HG02763 (cell line): Measurements from ENCODE around the gene FSTL4.

Experiments used
- ATAC-seq: cut with Tn5 transposase; IDR thresholded peaks from one replicate; pipeline ENCODE4 v1.9.1; 2021; ENCODE audit warnings: mild to moderate bottlenecking, moderate library complexity; ENCODE audit not compliant: unreplicated experiment

Gene FSTL4

DNA sequence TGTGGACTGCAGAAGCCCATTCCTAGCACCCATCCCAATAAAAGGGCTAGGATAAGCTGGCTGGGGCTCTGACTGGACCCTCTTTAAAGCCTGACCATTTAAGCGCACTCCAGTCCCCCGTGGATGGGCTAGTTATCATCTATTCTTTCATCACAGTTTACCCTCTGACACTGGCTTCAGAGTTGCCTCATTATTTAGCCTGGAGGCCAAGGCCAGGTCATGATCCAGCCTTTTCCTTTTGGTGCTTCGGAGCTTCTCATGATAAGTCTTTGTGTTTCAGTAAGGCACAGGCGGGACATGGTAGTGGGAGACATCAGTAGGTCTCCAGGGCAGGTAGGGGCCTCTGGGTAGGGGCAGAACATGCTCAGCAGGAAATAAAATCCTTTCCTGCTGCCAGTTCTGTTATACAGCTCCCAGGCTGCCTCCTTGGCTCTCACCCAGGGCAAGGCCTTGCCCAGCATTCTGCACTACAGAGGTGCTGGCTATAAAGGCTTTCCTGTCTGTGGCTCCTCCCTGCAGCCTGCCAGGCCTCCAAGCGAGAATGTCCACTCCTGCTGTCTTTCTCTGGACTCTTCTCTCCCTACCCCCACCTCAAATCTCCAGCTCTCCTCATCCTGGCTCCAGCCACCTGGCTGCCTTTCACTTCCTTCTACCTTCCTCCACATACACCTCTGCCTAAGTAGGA lies 128.8 kb downstream of the FSTL4 start:
- no peak for ATAC-seq

DNA sequence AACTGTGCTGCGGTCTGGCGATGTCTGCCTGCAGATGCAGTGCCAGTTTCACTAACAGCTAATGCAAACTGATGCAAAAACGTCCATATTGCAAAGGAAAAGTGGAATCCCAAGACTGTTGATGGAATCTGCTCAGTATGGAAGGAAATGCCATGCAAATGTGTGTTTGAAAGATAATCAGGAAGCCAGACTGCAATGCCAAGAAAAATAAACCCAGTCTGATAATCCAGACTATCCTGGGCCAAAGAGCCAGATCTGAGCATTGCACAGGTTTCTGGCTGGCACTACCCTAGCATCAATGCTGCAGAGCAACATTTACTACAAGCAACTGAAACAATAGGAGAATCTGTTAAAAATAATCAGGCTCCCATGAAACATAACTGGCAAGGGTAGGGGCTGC lies 130.3 kb downstream of the FSTL4 start:
- no peak for ATAC-seq

DNA sequence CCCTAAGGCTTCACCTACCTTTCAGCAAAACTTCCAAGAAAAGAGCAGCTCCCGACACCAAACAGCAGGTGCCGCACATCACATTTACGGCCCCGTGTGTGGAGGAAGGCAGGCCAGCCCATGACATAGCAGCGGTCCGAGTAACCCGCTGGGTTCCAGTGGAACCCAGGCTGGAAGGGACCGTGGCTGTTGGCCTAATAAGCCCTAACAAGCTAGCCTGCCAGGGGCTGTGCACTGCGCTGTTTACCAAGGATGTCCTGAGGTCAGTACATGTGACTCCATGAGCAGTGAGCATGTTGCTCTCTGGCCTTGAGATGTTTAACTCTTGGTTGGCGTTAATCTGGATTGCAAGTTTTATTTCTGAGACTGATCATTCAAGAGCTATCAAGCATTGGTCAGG lies 131.5 kb downstream of the FSTL4 start:
- ATAC-seq = no peak

DNA sequence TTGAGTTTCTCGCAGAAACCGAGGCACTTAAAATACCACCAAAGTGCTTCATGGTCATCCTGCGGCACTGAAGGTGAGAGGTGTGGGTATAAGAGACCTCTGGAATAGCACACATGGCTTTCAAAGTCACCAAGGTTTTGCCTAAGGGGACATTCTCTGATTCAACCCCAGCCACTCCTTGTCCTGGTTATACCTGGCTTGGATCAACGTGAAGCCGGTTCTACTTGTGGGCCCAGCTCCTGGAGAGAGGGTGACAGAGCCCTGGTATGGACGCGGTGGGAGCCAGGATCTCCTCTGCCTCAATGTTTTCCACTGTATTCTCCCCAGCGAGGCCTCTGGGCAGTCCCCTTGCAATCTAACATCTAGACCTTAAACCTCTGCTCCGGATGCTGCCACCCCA lies 132.0 kb downstream of the FSTL4 start:
- ATAC-seq = no peak

DNA sequence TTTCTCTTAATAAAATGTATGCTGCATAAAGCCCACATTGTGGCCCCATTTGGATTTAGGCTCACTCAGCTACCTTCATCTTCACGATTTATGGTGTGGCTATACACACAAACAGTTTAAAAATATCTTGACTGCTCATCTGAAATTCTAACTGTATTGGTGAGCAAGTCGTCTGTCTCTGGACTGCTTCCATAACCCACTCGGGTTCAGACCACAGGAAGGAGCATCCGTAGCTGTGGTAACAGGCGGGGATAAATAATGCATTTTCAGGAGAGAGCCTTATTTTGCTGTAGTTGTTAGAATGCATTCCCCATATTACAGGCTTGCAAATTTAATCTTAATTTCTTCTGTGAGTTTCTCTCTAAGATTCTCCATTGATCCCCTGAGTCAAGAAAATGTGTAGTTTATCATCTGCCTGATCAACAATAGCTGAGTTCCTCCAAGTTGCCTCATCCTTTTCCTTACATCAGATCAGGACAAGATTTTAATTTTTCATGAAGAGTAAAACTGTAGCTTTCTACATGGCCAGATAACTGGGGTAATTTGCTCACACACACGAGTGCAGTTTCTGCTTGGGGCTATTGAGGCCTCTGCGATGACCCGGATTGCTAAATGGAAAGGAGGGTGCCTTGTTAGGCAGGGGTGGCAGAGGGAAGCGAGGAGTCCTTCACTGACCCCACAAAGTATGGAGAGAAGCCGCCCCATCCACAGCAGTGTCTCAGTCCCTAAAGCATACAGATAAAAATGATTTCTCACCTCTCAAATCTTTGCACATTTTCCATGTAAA lies 133.9 kb downstream of the FSTL4 start:
- no peak for ATAC-seq

DNA sequence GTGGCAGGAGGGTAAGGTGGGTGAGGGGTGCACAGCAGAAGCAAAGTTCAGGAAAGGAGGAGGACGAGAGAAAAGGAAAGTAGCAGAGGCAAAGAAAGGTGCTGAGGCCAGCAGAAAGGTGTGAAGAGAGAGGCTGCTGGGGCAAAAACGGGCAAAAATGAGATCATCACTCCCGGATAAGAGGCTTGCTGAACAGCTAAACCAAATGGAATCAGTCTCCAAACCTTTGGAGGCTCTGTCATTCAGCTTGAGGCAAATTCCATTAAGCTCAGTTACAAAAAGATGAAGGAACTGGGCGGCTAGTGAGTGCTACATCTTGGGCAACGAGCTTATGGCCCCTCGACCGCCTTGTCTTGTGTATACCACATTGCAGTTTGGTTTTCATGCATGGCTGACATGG lies 136.4 kb downstream of the FSTL4 start:
- no peak for ATAC-seq

DNA sequence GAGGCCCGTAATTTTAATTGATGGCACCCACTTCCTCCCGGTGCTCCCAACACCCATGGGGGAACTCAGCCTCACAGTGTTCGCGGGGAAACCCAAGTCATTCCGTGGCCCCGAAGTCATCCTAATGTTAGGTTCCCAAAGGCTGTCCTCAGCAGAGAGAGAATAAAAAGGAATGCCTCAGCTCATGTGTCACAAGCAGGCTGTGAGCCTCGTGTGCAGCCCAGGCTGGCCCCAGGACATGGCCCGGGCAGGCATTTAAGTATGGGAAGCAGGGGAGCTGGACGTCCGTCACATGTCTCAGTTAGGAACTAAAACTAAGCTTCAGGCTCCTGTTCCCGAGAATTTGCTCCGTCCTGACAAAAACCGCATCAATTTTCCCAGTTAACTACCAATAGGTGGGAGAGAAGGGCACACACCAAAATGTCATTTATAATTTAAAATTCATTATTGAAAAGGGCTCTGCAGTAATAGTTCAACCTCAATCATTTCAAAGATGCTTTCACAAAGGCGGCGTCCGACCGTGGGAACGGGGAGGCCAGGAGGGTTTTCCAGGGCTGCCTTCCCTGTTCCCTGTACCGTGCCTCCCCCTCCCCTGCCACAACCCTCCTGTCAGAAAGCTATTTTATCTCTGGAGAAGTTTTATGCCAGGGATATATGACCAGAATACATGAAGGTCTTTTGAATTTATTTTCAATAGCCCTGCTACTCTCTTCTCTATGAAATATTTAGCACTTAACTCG lies 137.3 kb downstream of the FSTL4 start:
- no peak for ATAC-seq

- no peak for ATAC-seq
Observed at GRCh38 chr5:133473291-133473690, 139.1 kb downstream of the FSTL4 start.

- no peak for ATAC-seq
Observed at GRCh38 chr5:133472829-133473228, 139.5 kb downstream of the FSTL4 start.

GRCh38 chr5:133471699-133472098 lies 140.6 kb downstream of the FSTL4 start:
- ATAC-seq = no peak

DNA sequence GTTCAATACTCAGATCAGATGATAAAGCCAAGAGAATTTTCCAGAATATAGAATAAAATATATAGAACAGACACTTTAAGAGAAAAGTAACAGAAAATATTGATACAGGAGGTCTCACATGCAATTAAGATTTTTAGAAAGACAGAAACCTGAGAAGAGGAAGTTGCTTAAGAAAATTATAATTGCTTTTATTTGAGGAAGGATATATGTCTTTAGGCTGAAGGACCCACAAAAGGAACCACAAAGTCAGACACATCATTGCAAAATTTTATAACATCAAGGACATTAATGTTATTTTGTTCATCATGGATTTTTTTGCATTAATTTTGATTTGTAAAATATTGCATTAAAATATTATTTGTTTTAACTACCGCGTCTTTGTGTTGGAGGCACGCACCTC lies 141.5 kb downstream of the FSTL4 start:
- ATAC-seq = no peak

- ATAC-seq = no peak
Observed at GRCh38 chr5:133469846-133470245, 142.5 kb downstream of the FSTL4 start.

- ATAC-seq = no peak
Observed at GRCh38 chr5:133469252-133469651, 143.1 kb downstream of the FSTL4 start.

GRCh38 chr5:133468596-133468995 lies 143.7 kb downstream of the FSTL4 start:
- ATAC-seq = no peak

GRCh38 chr5:133467826-133468463 lies 144.4 kb downstream of the FSTL4 start:
- no peak for ATAC-seq

GRCh38 chr5:133467335-133467779 lies 145.0 kb downstream of the FSTL4 start:
- no peak for ATAC-seq

DNA sequence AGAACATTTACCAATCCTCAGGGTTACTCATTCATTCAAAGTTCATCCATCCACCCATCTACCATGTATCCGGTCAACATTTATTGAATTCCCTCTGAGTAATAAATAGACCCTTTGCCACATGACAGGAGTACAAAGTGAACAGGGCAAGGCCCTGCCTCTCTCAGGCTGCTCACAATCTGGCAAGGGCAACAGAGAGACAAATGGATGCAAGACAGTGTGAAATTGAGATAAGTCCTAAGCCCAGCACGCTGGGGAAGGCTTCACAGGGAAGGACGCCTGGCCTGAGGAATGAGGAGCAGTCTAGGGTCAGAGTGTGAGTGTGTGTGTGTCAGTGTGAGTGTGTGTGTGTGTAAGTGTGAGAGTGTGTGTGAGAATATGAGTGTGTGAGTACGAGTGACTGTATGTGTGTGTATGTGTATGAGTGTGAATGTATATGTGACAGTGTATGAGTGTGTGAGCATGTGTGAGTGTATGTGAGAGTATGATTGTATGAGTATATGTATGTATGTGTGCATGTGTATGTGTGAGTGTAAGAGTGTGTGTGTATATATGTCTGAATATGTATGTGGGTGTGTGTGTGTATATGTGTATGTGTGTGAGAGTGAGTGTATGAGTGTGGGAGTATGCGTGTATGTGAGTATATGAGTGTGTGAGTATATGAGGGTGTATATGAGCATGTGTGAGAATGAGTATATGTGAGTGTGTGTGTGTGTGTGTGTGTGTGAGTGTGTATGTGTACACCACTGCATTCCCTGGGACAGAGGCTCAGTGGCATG lies 145.6 kb downstream of the FSTL4 start:
- ATAC-seq = no peak

GRCh38 chr5:133464013-133464412 lies 148.3 kb downstream of the FSTL4 start:
- ATAC-seq = no peak

DNA sequence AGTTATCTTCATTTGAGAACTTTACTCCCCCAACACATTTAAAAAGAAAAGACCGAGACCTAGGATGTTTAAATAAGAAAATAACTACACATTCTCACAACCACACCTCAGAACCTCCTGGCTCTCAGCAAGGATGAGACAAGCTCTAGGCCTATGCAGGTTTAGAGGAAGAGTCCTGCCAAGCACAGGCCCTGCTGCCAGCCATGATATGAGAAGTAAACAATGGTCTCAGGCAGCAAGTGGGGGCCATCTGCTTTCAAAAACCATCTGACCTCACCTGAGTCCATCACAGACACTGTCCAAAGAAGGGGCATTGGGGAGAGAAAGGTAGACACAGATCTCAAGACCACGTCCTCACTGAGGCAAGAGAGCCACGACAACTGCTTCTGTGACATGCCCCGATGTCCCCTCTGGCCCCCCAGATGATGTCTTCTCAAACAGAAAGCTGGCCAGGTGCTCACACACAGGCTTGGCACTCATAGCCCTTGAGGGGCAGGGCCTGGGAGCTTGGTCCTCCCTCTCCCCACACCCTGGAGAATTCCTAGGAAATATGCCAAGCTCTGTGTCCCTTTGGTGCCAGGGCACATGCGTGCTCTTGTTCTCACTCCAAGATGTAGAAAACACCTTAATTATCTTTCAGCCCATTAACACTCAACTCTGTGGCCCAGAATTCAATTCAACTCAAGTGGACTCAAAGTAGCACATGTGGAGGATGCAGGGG lies 150.4 kb downstream of the FSTL4 start:
- ATAC-seq = no peak
